GM21529 (cell line): ENCODE results near the gene ITM2C.

Source experiments
- ATAC-seq: cut with Tn5 transposase; IDR thresholded peaks from one replicate; pipeline ENCODE4 v1.9.1; 2021; ENCODE audit not compliant: unreplicated experiment

Gene ITM2C

DNA sequence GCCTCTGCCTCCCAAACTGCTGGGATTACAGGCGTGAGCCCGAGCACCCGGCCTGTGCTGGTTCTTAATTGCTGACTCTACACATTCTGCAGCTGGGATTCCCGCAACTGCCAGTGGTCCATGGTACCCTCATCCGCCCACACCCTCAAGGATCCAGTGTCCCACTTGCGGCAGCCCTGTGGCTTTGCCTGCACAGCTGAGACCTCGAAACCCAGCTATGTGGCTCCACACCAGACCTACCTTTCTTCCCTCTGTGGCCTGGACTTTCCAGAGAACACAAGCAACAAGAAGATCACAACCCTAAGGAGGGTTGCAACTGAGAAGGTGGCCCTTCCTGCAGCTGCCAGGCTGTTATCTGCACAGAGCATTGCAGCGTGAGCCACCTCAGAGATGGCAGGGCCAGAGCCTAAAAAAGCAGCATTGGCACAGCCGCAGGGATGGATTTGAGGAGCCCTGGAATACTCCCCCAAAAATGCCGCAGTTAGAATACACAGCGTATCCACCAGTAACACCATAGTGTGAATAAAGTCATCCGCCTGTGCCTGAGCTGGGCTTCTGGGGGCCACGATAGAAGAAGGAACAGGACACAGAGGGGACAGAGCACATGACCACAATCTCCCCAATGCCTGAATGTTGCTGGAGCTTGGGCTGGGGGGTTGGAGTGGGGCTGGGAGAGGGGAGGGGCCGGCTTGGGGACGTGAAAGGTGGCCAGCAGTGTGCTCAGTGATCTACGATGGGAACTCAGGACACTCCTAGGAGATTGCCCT, 58.4 kb downstream of the ITM2C start:
- no peak for ATAC-seq

DNA sequence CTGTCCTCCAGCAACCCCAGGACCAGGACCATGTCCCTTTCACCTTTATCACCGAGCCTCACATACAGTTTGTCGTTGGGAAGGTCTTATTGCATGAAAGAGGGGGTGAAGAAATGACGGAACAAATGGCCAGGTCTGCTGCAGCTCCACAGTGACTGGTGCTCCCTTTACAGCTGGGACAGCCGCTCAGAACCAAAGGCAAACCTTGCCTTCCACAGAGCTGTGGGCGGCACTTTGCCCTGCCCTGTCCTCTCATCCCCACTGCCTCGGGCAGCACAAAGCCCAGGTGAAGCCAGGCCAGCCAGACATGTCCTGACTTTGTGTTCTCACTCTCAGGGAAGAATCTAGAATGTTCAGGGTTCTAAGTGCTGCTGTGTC, 59.3 kb downstream of the ITM2C start:
- ATAC-seq = peak; percentile 8

DNA sequence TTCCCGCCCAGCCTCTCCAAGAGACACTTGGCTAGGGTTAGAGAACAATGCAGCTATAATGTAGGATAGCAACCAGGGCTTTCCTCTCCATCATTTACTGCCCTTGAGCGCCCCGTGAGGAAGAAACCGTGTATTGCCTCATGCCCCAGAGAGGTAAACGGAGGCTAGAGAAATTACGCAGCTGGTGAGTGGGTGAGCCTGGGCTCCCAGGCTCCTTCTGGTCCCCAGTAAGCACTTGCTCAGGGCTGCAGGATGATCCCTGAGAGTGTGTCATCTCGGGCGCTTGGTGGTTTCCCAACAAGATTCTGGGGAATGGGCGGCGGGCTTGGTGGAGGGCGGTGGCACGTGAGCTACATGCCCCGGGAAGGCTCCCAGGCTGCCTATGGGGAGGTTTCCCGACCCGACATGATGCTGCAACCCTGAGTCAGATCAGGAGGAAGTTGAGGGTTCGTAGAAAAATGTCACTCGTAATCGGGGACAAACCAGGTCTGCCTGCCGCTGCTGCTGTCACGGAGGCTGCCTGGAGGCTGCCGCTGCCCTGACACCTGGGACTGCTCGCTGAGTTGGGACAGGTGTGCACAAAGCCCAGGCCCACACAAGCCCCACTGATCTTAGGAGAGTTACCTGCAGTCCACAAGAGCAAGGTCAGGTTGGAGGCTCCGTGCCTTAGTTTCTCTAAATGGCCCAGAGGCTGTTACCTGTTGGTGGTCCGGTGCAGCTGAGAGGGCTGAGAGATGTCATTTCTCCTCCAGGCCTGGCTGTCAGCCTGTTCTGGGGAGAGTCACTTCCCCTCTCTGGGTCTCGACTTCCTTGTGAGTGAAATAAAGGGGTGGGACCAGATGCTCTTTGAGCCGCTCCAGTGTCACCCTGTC, 60.0 kb downstream of the ITM2C start, which contains the start of gene GPR55:
TSS of gene GPR55 (minus strand) at position 773 of the 872 bp plus-strand sequence. CDS start 14,280 bp downstream, outside the sequence.
- ATAC-seq = peak; percentile 44

DNA sequence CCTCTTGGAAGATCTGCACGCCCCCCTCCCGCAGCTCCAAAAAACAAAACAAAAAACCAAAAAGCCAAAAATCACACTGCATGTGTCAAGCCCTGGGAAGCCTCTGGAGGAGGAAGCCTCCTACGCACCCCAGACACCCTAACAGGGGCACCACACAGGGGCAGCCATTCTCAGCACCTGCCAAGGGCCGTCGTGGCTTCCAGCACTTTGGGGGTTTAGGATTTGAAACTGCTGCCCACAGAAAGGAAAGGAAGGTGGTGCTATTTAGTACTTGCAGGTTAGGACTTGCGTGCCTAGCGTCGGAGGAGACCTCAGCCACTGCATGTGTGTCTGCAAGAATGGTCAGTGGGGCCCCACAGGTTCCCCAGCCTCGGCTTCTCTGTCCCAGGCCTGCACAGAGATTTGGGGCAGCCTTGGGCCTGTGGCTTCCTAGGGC, 60.7 kb downstream of the ITM2C start:
- ATAC-seq = peak; percentile 24

DNA sequence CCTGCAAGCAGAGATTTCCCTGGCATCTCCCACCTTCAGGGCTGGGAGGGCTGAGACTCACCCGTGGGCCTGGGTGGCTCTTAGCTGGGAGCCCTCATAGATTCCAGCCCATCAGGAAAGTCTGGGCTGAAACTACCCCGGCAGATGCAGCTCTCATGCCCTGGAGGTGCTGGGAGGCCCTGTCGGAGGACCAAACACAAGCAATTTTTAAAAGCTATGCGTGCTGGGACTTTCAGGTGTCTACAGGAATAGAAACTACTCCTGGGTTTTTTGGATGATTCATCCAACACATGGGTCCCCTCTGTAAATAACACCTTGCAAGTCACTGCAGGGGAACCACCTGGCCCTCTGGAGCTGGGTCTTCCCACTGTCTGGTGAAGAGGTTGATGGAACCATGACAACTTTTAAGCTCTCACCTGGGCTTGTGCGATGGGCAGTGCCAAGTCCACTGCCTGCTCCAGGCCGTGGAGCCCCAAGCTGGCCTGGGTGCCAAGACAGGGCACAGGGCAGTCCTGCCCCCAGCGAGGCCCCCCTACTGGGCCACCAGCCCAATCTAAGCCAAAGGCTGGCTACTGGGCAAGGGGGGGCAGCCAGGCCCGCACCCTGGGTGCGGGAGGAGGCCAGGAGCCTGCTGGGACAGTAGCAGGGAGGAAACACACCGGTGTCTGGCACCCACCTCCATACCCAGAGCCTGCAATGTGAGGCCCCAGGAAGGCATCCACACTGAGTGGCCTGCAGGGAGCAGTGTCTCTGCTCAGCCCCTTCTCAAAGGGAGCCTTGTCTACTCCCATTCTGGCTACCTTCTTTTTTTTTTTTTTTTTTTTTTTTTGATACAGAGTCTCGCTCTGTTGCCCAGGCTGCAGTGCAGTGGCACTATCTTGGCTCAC, 61.4 kb downstream of the ITM2C start:
- ATAC-seq = peak; percentile 34

DNA sequence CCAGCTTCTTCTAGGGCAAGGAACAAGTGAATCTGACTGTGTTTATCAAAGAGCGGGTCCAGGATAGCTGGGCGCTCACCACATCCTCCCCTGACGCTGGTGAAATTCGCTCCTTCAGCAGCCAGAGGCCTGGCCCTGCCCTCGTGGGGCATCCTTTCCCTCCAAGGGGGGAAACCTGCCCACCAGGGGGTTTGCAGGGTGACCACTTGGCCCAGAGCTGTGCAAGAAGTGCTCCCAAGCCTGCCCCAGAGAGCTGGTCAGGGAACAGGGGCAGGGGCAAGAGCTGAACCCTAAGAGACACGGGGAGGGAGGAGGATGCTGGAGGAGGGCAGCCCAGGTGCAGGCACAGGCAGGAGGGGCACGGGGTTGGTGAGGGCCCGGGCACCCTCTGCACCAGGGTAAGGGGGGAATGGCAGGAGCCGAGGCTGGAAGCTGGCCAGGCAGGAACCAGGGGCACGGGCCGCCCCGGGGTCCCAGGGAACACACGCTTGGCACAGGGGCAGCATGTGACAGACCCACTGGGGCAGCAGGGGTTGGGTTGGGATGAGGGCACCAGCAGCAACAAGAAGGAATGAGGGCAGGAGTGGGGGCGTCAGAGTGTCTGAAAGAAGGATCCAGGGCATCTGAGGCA, 63.1 kb downstream of the ITM2C start:
- ATAC-seq = no peak
